GM04504 (cell line): Measurements from ENCODE around the gene MESD.
A peak's percentile ranks its signal among the peaks of the same experiment; 100 is the strongest.

Source experiments
- DNase-seq: peaks from one replicate; pipeline ENCODE4 v3.0.0-alpha.2; 2012; ENCODE audit warnings: low read depth

Gene MESD

GRCh38 chr15:81014446-81015093 lies 25.0 kb upstream of the MESD start:
- no peak for DNase-seq

- no peak for DNase-seq
Measured at GRCh38 chr15:81013396-81013929, 23.8 kb upstream of the MESD start.

GRCh38 chr15:81012588-81012987 lies 23.0 kb upstream of the MESD start:
- no peak for DNase-seq

DNA sequence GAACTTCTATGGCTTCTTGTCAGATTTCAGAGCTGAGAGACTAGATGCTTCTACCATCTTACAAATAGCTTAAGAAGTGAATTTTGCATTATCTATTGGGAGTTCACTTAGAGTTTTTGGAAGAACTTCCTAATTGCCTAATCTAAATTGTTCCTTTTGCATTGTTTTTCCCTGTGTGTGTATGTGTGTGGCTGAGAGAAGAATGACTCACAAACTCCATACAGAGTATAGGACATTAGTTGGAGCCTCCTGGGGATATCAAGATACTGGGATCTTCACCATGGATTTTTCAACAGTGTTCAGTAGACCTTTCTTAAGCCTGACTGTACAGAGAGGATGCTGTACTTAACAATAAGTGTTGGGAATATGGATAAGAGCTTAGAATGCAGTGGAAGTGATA lies 22.0 kb upstream of the MESD start:
- DNase-seq: no peak

GRCh38 chr15:81010086-81010485 lies 20.5 kb upstream of the MESD start:
- DNase-seq: no peak

- no peak for DNase-seq
Measured at GRCh38 chr15:81008312-81008711, 18.7 kb upstream of the MESD start.

DNA sequence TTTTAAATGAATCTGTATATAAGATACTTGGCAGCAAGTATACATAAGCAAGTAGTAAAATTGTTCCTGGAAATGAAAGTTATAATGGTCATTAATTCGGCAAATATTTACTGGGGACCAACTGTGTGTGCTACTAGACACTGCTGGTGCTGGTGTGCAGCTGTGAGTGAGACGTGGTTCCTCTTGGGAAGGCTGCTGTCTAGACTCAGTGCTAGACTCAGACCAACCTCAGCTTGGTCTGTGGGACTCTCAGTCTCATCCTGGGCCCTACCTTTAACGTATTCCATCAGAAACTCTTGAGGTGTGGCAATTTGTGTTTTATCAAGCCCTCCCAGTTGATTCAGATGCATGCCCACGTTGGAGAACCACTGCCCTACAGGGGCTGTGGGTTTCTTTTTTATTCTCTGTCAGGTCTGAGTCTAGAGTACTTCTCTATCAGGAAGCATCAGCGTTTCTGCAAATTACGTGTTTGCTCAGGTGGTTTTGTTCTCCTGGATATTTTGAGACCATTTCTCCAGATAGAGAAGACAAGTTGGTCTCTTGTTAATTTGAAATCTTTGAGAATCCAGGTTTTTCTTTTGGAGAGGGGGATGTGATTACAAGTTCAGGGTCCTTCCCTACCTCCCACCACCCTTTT lies 17.9 kb upstream of the MESD start:
- no peak for DNase-seq

DNA sequence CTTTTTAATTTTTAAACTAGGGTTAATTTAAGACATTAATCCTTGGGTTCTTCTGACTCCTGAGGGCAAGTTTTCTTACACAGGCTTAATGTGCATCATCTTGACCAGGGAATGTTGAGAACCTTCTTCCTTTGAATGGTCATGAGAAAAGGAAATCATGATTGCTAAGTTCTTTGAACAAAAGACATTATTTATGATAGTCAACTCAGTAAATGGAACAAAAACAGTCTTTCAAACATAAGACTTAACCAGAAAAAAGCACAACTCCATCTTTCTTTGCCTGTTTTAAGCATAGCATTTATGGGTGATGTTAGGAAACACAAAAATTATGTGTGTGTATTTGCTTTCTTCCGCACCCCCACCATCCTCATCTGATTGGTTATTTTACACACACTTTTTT lies 16.5 kb upstream of the MESD start:
- DNase-seq: no peak

GRCh38 chr15:81003097-81003350 lies 13.4 kb upstream of the MESD start:
- no peak for DNase-seq

DNA sequence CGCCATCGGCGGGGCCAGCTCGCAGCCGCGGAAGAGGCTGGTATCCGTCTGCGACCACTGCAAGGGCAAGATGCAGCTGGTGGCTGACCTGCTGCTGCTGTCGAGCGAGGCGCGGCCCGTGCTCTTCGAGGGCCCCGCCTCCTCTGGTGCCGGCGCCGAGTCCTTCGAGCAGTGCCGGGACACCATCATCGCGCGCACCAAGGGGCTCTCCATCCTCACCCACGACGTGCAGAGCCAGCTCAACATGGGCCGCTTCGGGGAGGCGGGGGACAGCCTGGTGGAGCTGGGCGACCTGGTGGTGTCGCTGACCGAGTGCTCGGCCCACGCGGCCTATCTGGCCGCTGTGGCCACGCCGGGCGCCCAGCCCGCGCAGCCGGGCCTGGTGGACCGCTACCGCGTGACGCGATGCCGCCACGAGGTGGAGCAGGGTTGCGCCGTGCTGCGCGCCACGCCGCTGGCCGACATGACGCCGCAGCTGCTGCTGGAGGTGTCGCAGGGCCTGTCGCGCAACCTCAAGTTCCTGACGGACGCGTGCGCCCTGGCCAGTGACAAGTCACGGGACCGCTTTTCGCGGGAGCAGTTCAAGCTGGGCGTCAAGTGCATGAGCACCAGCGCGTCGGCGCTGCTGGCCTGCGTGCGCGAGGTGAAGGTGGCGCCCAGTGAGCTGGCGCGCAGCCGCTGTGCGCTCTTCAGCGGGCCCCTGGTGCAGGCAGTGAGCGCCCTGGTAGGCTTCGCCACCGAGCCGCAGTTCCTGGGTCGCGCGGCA lies 12.9 kb upstream of the MESD start:
- no peak for DNase-seq

DNA sequence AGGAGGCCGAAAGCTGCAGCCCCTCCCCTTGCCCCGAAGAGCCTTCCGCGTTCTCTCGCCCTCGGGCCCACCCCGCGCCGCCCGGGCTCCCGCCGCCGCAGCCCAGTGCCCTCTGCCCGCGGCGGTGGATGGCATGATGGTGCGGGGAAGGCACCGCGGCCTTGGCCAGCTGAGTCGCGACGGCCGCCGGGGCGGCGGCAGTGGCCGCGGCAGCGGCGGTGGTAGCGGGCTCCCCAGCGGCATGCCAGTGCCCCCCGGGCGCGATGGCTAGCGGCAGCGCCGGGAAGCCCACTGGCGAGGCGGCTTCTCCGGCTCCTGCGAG lies 12.4 kb upstream of the MESD start:
- DNase-seq: no peak

- DNase-seq: peak; percentile 25
Measured at GRCh38 chr15:81001152-81002008, 11.8 kb upstream of the MESD start.

DNA sequence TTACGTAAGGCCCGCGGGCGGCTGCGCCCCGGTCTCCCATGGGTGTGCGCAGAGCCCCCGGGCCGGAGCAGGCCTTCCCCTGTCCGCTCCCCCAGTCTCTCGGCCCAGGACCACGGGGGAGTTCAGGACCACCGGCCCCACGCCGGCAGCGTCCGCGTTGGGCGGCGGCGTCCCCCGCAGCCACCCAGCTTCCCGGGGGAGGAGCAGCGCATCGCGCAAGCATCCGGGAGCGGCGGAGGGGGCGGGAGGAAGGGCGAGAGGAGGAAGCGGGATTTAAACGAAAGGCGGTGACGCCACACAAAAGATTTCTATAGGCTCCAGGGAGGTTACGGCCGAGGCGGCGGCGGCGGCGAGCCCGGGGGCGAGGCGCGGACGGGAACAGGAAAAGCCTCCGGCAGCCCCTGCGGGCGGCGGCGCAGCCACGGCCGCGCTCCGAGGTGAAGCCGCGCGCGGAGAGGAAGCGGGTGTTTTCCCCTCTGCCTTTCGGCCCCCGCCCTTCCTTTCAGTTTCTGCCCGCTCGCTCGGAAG lies 11.1 kb upstream of the MESD start, which contains the start of gene TLNRD1:
Gene TLNRD1 (plus strand): TSS at position 300 of the 528 bp plus-strand sequence. CDS start 1,349 bp downstream, outside the sequence.
- peak; percentile 75 for DNase-seq

GRCh38 chr15:81000144-81000623 lies 10.6 kb upstream of the MESD start:
- no peak for DNase-seq

GRCh38 chr15:80999623-81000036 lies 10.0 kb upstream of the MESD start:
- DNase-seq: no peak

GRCh38 chr15:80998251-80998650 lies 8.6 kb upstream of the MESD start:
- no peak for DNase-seq

GRCh38 chr15:80997692-80998091 lies 8.1 kb upstream of the MESD start:
- no peak for DNase-seq

DNA sequence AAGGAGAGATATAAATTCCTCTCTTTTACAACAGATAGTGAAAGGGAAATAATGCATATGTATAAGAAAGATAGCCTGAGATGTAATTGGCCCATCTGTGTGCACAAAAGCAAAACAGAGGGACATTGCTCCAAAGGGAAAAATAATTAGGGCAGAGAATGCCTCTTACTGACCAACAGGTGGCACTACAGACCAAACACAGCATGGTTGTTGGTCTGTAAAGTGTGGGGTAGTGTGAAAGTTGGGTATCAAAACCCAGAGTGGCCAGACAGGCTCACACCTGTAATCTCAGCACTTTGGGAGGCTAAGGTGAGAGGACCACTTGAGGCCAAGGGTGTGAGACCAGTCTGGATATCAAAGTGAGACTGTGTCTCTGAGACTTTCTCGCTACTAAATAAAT lies 6.6 kb upstream of the MESD start:
- DNase-seq: no peak

DNA sequence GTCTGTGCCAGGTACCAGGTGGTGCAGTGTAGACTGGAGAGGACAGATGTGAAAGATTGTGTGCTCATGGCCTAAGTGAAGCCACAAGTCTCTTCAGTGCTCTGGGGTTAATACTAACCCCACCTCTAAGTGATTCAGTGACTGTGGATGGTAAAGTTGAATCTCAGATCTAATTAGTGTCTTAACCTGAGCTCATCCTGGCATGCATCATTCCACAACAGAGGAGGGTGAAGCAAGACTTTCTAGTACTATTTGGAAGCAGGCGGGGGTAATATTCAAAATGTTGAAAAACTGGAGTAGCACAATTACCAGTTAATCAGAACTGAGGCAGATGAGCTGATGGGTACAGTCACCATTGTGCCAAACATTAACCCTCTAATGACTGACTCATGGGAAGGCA lies 2.8 kb upstream of the MESD start:
- DNase-seq: no peak

DNA sequence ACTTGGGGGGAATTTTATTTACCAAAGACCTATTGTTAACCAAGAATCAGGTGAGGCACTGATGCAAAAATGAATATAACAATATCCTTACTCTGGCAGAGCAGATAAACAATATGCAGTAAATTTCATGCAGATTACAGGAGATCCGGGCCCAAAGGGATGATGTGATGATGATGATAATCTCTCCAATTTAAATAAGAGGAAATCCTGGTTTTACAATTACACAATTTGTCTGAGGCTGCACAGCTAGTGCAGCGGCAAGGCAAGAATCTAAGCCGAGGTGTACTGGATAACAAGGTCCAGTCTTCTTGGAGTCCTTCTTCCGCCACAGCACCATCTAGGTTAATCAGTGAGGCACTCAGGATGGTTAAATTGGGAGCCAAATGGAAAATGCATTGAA lies 2.4 kb upstream of the MESD start:
- DNase-seq: no peak

DNA sequence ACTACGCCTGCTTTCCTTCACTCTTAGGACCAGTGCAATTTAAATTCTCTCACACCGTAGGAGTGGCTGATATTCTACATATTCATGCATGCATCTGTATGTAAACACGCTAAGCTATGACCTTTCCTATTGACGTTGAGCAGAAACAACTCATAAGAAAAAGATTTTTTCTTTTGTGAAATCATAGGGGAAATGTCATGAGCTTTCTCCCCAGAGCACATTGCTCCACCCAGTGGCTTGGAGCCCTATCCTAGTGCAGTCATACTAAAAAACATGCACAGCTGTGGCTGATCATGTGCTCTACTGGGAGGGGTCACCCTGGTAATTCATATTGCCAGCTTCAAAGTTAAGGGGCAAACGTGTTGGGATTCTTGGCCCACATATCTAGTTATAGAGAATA lies 1.8 kb upstream of the MESD start:
- DNase-seq: peak; percentile 45

GRCh38 chr15:80990955-80991354 lies 1.3 kb upstream of the MESD start:
- no peak for DNase-seq
